Measurements from ENCODE around the gene SUCLG1. TPM values are rescaled to one million over a fixed set of nuclear protein-coding genes. Genes with fewer than 3 reads are reported as not detected.

The SUCLG1 gene
- total RNA-seq, 2 experiments from 2014 or later, result 34.2 to 37.1 TPM

DNA sequence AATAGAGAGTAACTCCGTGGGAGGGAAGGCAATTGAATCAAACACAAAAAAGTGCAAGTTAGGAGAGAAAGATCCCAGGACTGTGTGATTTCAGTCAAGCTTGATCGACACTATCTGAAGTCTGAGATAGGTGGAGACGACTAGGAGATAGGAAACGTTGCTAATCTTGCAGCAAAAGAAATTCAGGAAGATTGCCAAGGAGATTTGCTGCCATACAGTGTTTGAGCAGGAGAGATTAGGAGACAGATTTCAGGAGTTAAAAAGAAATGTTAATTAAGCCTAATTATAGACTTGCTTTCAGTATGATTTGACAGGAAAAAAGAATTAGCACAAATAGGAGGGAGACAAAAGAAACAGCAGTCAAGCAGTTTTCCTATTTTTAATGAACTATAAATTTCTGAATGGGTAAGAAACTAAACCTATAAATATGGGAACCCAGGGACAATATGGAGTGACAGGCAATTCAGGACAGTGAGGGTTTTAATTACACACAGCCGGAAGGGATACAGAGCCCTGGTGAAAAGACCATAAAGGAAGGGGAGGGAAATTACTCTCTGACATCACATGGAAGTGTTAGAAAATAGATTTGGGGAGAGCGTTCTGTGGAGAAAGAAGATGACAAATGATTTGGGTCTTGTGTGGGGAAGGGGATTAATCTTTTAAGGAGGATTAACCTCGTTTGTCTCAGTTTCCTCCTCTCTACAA is 72.6 kb downstream of the SUCLG1 start:
- Histone ChIP-seq H3K9me3 (ENCODE audit: control insufficient read depth in 1 of 2, insufficient read depth in 1 of 2, low read length in 2 of 2) (no peaks in the 10 kb centered on the region), H3K4me3 (ENCODE audit: low read length) (no peak overlapping the region), H3K27ac (ENCODE audit: low read depth in 1 of 2, low read length in 2 of 2) (no peak overlapping the region), H3K36me3 (ENCODE audit: insufficient read depth, low read length) (no peaks in the 10 kb centered on the region), H3K4me1 (ENCODE audit: insufficient read depth, low read length) (no peaks in the 10 kb centered on the region), H3K27me3 (ENCODE audit: control insufficient read depth in 1 of 2, insufficient read depth in 2 of 2, low read length in 2 of 2) (peaks cover 0 to 12% of the 10 kb centered on the region in 2 experiments)
- no peaks in the 10 kb centered on the region for H3K36me3 Mint-ChIP-seq (ENCODE audit: low read depth)
- ATAC-seq (ENCODE audit: poor library complexity), result no peak
- no peak for DNase-seq
- no peaks in the 10 kb centered on the region for H3K9me3 Mint-ChIP-seq
- peaks cover 44% of the 10 kb centered on the region for H3K27me3 Mint-ChIP-seq
- POLR2A ChIA-PET, result no interaction called here
- no peak overlapping the region for H3K4me3 Mint-ChIP-seq
- no peak overlapping the region for H3K27ac Mint-ChIP-seq
- TF ChIP-seq, protein P1, sequence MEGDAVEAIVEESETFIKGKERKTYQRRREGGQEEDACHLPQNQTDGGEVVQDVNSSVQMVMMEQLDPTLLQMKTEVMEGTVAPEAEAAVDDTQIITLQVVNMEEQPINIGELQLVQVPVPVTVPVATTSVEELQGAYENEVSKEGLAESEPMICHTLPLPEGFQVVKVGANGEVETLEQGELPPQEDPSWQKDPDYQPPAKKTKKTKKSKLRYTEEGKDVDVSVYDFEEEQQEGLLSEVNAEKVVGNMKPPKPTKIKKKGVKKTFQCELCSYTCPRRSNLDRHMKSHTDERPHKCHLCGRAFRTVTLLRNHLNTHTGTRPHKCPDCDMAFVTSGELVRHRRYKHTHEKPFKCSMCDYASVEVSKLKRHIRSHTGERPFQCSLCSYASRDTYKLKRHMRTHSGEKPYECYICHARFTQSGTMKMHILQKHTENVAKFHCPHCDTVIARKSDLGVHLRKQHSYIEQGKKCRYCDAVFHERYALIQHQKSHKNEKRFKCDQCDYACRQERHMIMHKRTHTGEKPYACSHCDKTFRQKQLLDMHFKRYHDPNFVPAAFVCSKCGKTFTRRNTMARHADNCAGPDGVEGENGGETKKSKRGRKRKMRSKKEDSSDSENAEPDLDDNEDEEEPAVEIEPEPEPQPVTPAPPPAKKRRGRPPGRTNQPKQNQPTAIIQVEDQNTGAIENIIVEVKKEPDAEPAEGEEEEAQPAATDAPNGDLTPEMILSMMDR (IDR thresholded peaks at IDR 0.05), result no peak
- CTCF ChIA-PET, result no interaction called here
- H3K4me1 Mint-ChIP-seq (ENCODE audit: low read depth), result no peaks in the 10 kb centered on the region
- intact Hi-C loops (cut with DNase I, micrococcal nuclease), result no loop called here

DNA sequence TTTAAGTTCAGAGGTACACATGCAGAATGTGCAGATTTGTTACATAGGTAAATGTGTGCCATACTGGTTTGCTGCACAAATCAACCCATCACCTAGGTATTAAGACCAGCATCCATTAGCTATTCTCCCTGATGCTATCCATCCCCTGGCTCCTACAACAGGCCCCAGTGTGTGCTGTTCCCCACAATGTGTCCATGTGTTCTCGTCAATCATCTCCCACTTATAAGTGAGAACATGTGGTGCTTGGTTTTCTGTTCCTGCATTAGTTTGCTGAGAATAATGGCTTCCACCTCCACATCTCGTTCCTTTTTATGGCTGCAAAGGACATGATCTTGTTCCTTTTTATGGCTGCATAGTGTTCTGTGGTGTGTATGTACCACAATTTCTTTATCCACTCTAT is 75.8 kb downstream of the SUCLG1 start:
- Mint-ChIP-seq H3K9me3 (no peaks in the 10 kb centered on the region), H3K27me3 (peaks cover 41% of the 10 kb centered on the region), H3K4me1 (ENCODE audit: low read depth) (no peaks in the 10 kb centered on the region), H3K4me3 (no peak overlapping the region), H3K36me3 (ENCODE audit: low read depth) (no peaks in the 10 kb centered on the region), H3K27ac (no peak overlapping the region)
- H3K27ac ChIP-seq (ENCODE audit: low read depth in 1 of 2, low read length in 2 of 2), result no peak overlapping the region
- ChIA-PET POLR2A (no interaction called here), CTCF (no interaction called here)
- TF ChIP-seq, protein P1 (IDR thresholded peaks at IDR 0.05), result no peak
- peaks cover 0 to 12% of the 10 kb centered on the region in 2 experiments for H3K27me3 ChIP-seq (ENCODE audit: control insufficient read depth in 1 of 2, insufficient read depth in 2 of 2, low read length in 2 of 2)
- H3K4me1 ChIP-seq (ENCODE audit: insufficient read depth, low read length), result no peaks in the 10 kb centered on the region
- no peak for DNase-seq
- H3K4me3 ChIP-seq (ENCODE audit: low read length), result no peak overlapping the region
- H3K9me3 ChIP-seq (ENCODE audit: control insufficient read depth in 1 of 2, insufficient read depth in 1 of 2, low read length in 2 of 2), result no peaks in the 10 kb centered on the region
- no peaks in the 10 kb centered on the region for H3K36me3 ChIP-seq (ENCODE audit: insufficient read depth, low read length)
- intact Hi-C loops (cut with DNase I, micrococcal nuclease), result no loop called here
- ATAC-seq (ENCODE audit: poor library complexity), result no peak

DNA sequence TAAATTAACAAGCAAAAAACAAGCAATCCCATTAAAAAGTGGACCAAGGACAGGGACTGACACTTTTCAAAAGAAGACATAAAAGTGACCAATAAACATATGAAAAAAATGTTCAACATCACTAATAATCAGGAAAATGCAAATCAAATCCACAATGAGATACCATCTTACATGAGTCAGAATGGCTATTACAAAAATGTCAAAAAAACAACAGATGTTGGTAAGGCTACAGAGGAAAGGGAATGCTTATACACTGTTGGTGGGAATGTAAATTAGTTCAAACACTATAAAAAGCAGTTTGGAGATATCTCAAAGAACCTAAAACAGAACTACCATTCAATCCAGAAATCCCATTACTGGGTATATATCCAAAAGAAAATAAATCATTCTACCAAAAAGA is 78.2 kb downstream of the SUCLG1 start:
- intact Hi-C loops (cut with DNase I, micrococcal nuclease), result no loop called here
- H3K9me3 Mint-ChIP-seq, result no peaks in the 10 kb centered on the region
- no peak for ATAC-seq (ENCODE audit: poor library complexity)

More for the DNA sequence above, 78.2 kb downstream of the SUCLG1 start:
- ChIA-PET POLR2A (no interaction called here), CTCF (no interaction called here)
- Histone ChIP-seq H3K4me1 (ENCODE audit: insufficient read depth, low read length) (no peaks in the 10 kb centered on the region), H3K27ac (ENCODE audit: low read depth in 1 of 2, low read length in 2 of 2) (no peak overlapping the region), H3K36me3 (ENCODE audit: insufficient read depth, low read length) (no peaks in the 10 kb centered on the region), H3K9me3 (ENCODE audit: control insufficient read depth in 1 of 2, insufficient read depth in 1 of 2, low read length in 2 of 2) (no peaks in the 10 kb centered on the region), H3K27me3 (ENCODE audit: control insufficient read depth in 1 of 2, insufficient read depth in 2 of 2, low read length in 2 of 2) (peaks cover 2 to 9% of the 10 kb centered on the region in 2 experiments), H3K4me3 (ENCODE audit: low read length) (no peak overlapping the region)
- DNase-seq, result no peak
- Mint-ChIP-seq H3K4me1 (ENCODE audit: low read depth) (no peaks in the 10 kb centered on the region), H3K4me3 (no peak overlapping the region), H3K27me3 (peaks cover 30% of the 10 kb centered on the region), H3K36me3 (ENCODE audit: low read depth) (no peaks in the 10 kb centered on the region), H3K27ac (no peak overlapping the region)
- TF ChIP-seq, protein P1 (IDR thresholded peaks at IDR 0.05), result no peak
